ENCODE measurements around the gene TMEM119.
A peak's percentile ranks its signal among the peaks of the same experiment; 100 is the strongest.

TMEM119 gene

GRCh38 chr12:108597559-108598471 is at the start of gene TMEM119:
TMEM119 (minus strand) TSS chr12:108598084; CDS start chr12:108592383, 5,701 bp downstream.
- no peaks in the 10 kb centered on the region for H3K9me3 Mint-ChIP-seq
- no peaks in the 10 kb centered on the region for H3K36me3 Mint-ChIP-seq
- H3K27ac Mint-ChIP-seq, result no peak within 1 kb of the TSS
- no peaks in the 10 kb centered on the region for H3K27me3 Mint-ChIP-seq
- no peak within 1 kb of the TSS for H3K4me3 Mint-ChIP-seq
- DNase-seq, result no peak
- CTCF ChIA-PET, result interaction anchor here (1.5 kb wide), 1 partner anchor 20 kb away, joined by 5 read pairs; no protein-coding TSS in a partner anchor
- no peaks in the 10 kb centered on the region for H3K4me1 Mint-ChIP-seq

DNA sequence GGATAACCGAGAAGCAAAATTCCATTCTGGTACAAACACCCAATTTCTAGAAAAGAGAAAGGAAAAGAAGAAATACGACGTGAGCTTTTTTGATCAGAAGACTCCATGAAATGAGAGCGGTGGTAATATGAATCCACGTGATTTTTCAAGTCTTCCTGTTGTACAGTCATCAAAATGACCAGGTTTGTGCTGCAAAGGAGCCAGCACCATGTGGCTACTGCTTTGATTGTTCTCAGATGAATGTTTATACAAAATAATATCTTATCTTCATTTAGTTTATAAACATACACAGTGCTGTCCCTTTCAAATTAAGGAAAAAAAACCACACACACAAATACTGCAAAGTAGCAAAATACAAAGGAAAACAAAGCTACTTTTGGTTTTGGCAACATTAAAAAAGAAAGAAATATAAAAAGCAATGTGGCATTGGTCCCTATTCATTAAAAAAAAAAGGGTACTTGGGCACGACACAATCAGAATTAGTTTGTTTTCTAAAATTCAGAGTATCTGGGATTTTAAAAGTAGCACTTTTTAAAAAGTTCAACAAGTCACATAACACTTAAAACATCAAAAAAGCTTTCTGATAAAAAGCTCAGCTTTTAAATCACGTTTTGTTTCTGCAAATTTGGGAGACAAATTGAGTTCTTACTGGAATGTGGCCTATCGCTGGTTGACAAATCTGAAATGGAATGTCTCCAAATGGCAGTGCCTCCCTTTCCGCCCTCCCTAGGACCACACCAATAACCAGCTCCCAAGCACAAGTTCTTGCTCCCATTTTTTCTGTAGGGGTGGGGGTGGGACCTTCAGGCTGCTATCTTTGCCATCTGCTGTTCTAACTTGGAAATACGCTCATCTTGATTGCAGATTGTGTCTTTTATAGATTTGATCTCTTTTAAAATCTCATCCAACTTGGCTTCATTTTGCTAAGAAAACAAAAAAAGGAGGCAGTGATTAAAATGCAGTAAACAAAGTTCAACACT is 49.0 kb upstream of the TMEM119 start:
- Mint-ChIP-seq H3K36me3 (peaks cover 5% of the 10 kb centered on the region), H3K27ac (peak overlapping the region; percentile 89), H3K27me3 (peaks cover 3% of the 10 kb centered on the region), H3K9me3 (no peaks in the 10 kb centered on the region), H3K4me1 (peaks cover 44% of the 10 kb centered on the region), H3K4me3 (peak overlapping the region; percentile 35)
- no peak for DNase-seq
- CTCF ChIA-PET, result interaction anchor here (1.1 to 3.0 kb wide), 7 partner anchors 11 to 158 kb away, joined by 3 to 28 read pairs (median 7); partner anchors contain the start of gene SELPLG

DNA sequence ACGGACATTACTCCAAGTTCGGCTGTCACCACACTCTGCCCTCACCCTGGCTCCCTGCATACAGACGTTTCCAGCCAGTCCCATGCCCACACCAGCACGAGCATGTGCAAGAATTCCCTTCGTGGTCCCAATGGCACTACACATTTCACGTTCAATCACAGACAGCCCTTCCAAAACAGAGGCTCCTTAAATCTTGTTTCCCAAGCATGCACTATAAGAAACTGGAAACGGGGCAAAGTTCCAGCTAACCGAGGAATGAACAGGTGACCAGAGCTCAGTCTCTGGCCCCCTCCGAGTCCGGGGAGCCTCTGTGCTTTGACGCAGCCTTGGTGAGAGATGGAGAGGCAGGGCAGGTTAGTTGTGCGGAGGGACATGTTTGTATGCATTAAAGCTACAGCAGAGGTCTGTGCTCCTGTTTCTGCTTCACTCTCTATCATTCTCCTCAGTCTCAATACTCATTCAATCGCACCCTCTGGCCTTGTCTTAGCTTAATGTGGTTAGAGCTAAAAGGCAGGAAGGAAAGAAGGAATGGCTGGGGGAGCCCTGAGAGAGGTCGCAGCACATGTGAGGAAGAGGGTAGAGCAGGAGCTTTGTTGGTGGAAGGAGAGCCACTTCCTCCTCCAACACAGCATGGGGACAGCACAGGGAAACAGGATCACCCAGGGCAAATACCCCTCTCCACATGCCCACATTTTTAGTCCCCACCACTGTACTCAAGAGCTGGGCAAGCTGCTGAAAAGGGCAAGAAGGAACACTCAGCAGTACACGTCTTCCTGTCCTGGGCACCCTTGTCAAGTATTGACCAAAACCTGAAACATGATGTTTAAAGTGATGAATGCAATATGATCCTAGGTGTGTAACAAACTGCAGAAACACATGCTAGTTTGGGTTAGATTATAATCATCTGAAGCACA is 48.1 kb upstream of the TMEM119 start:
- CTCF ChIA-PET, result interaction anchor here (1.1 to 3.0 kb wide), 7 partner anchors 10 to 159 kb away, joined by 3 to 28 read pairs (median 7); partner anchors contain the start of gene SELPLG
- peaks cover 5% of the 10 kb centered on the region for H3K27me3 Mint-ChIP-seq
- H3K4me1 Mint-ChIP-seq, result peaks cover 54% of the 10 kb centered on the region
- H3K36me3 Mint-ChIP-seq, result peaks cover 5% of the 10 kb centered on the region
- peak overlapping the region; percentile 89 for H3K27ac Mint-ChIP-seq
- H3K9me3 Mint-ChIP-seq, result no peaks in the 10 kb centered on the region
- DNase-seq, result no peak
- H3K4me3 Mint-ChIP-seq, result peak overlapping the region; percentile 35

DNA sequence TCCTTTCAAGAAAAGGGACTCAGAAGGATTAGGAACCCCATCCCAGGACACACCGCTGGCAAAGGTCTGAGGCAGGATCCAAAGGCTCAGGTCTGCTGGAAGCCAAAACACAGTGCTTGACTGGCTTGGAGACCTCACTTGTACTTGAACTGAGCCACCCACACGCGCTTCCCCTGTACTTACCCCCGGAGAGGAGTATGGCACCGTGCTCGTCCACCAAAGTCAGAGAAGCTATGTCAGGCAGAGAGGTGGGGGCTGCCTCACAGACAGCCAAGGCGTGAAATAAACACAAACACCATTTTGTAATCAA is 46.9 kb upstream of the TMEM119 start:
- Mint-ChIP-seq H3K4me3 (no peak overlapping the region), H3K4me1 (peaks cover 55% of the 10 kb centered on the region), H3K9me3 (no peaks in the 10 kb centered on the region), H3K27ac (no peak overlapping the region), H3K27me3 (peaks cover 5% of the 10 kb centered on the region), H3K36me3 (peaks cover 5% of the 10 kb centered on the region)
- CTCF ChIA-PET, result interaction anchor here (2.6 kb wide), 1 partner anchor 9 kb away, joined by 28 read pairs; the partner anchor contains the start of gene SELPLG
- DNase-seq, result no peak

DNA sequence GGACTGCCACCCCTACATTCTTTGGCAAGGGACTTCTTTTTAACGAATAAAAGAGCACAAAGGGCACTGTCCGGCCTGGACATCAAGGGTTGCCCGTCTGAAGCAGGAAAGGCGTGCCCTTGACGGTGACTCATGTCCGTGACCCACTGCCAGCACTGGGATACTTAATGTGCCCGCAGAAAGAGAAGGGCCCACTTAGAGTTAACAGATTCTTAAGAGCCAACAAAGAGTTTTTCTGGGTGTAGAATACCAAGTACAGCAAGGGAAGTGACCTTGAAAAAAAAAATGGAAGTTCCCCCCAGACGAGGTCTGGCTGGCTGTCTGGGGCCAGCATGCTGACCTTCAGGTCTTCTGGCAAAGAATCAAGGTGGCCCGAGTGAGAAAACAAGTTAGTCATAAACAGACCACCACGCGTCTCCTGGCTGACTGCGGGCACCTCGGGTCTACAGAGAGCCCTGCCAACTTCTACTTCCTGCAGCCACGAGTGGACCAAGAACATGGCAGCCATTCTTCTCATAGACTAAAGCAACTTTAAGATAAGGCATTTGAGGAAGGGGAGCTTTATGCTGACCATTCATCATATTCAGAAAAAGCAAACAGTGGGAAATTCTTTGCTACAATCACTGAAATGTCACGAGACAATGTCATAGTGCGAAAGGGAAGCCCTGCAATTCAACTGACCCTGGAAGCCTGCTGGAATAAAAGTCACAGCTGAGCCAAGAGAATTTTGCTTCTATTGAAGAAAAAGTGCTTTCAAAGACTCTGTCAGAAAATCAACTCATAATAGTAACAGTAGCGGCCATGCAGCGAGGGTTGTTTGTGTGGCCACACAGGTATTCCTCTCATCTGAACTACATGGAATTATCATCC is 46.3 kb upstream of the TMEM119 start:
- DNase-seq, result no peak
- Mint-ChIP-seq H3K4me1 (peaks cover 58% of the 10 kb centered on the region), H3K9me3 (no peaks in the 10 kb centered on the region), H3K27ac (no peak overlapping the region), H3K36me3 (peaks cover 10% of the 10 kb centered on the region), H3K4me3 (no peak overlapping the region), H3K27me3 (peaks cover 5% of the 10 kb centered on the region)
- CTCF ChIA-PET, result no interaction called here

DNA sequence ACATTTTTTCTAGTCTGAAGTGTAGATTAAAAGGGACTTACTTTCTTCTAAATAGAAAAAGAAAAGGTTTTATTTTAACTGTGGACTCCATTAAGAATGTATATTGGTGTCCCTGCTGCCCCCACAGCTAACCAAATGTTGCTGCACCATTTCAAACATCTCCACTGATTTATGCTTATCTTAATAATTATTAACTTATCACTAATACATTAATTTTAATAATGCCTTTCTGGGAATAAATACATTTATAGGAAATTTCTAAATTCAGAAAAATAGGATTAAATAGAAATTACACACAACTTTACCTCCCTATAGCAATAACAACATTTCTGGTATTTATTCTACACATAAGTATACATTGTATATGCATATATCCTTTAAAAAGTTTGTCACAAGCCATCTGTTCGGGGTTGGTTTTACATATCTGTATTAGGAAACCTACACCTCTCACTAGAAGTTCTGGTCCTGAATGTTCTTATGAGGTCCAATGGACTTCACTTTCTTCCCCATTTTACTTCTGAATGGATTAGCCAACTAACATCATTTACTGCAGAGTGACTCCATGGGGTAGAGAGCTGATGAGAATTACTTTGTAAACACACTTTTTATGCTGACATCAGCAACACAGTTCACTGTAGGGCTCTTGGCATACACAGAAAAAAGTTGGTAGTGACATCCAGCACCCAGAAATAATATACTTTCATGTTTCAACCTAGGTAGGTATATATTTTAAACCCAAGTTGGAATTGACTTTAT is 45.2 kb upstream of the TMEM119 start:
- H3K27me3 Mint-ChIP-seq, result peaks cover 5% of the 10 kb centered on the region
- no peak for DNase-seq
- H3K4me3 Mint-ChIP-seq, result no peak overlapping the region
- H3K36me3 Mint-ChIP-seq, result peaks cover 10% of the 10 kb centered on the region
- H3K27ac Mint-ChIP-seq, result no peak overlapping the region
- peaks cover 58% of the 10 kb centered on the region for H3K4me1 Mint-ChIP-seq
- CTCF ChIA-PET, result no interaction called here
- H3K9me3 Mint-ChIP-seq, result no peaks in the 10 kb centered on the region

DNA sequence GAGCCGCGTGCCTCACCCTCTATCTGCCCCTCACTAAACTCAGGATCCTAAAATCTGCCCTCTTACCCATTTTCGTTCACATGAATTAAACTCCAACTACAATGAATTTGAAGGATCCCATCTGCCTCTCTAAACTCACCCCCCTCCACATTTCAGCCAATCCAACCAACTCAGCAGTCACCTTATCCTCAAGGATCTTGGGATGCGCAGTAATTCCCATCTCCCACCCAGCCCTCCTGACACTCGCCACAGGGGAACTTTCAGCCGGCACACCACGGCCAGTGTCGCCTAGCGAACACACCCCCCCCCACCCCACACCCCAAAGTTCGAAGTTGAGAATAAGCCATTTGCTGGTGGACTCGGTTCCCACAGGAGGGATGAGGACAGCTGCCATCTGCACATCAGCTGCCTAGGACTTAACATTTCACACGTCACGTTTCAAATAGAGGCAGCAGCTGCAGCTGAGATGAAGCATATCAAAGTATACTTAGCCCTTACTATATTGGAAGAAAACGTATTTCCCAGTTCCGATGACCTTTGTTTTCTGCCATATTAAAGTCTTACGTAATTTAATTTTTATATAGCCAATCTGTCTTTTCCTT is 44.5 kb upstream of the TMEM119 start:
- Mint-ChIP-seq H3K4me3 (no peak overlapping the region), H3K27me3 (peaks cover 5% of the 10 kb centered on the region), H3K4me1 (peaks cover 57% of the 10 kb centered on the region), H3K27ac (peak overlapping the region; percentile 19), H3K9me3 (no peaks in the 10 kb centered on the region), H3K36me3 (peaks cover 10% of the 10 kb centered on the region)
- DNase-seq, result no peak
- CTCF ChIA-PET, result interaction anchor here (1.2 kb wide), 1 partner anchor 24 kb away, joined by 3 read pairs; no protein-coding TSS in a partner anchor

GRCh38 chr12:108641446-108642268 is 43.8 kb upstream of the TMEM119 start:
- CTCF ChIA-PET, result interaction anchor here (1.0 to 1.2 kb wide), 2 partner anchors 9 to 24 kb away, joined by 3 read pairs; no protein-coding TSS in a partner anchor
- Mint-ChIP-seq H3K27ac (no peak overlapping the region), H3K36me3 (peaks cover 10% of the 10 kb centered on the region), H3K4me1 (peaks cover 57% of the 10 kb centered on the region), H3K9me3 (no peaks in the 10 kb centered on the region), H3K27me3 (peaks cover 5% of the 10 kb centered on the region), H3K4me3 (no peak overlapping the region)
- no peak for DNase-seq

GRCh38 chr12:108640802-108641445 is 43.0 kb upstream of the TMEM119 start:
- no peak overlapping the region for H3K27ac Mint-ChIP-seq
- no peak for DNase-seq
- CTCF ChIA-PET, result interaction anchor here (1.0 to 3.9 kb wide), 5 partner anchors 9 to 70 kb away, joined by 3 to 10 read pairs (median 3); no protein-coding TSS in a partner anchor
- no peaks in the 10 kb centered on the region for H3K9me3 Mint-ChIP-seq
- H3K27me3 Mint-ChIP-seq, result peaks cover 5% of the 10 kb centered on the region
- H3K4me1 Mint-ChIP-seq, result peaks cover 55% of the 10 kb centered on the region
- H3K4me3 Mint-ChIP-seq, result no peak overlapping the region
- H3K36me3 Mint-ChIP-seq, result peaks cover 10% of the 10 kb centered on the region

GRCh38 chr12:108638997-108639822 is 41.3 kb upstream of the TMEM119 start:
- Mint-ChIP-seq H3K4me3 (no peak overlapping the region), H3K9me3 (no peaks in the 10 kb centered on the region), H3K27ac (peak overlapping the region; percentile 47), H3K36me3 (peaks cover 8% of the 10 kb centered on the region), H3K4me1 (peaks cover 55% of the 10 kb centered on the region), H3K27me3 (peaks cover 5% of the 10 kb centered on the region)
- DNase-seq, result no peak
- CTCF ChIA-PET, result interaction anchor here (0.6 to 3.9 kb wide), 3 partner anchors 23 to 69 kb away, joined by 3 to 10 read pairs (median 4); no protein-coding TSS in a partner anchor
